Urothelium cell line (cell line): ENCODE results near the gene TNFRSF14.
"Not testable (repeated sequence)": the region's sequence is repeated elsewhere in the genome, so short reads cannot be mapped to it uniquely, and the experiment has no call there.

ENCODE experiments used
- DNase-seq: peaks from one replicate; pipeline ENCODE4 v3.0.0; 2011; ENCODE audit warnings: low spot score, mixed read lengths
- FAIRE-seq: peaks from 2 replicates; lab custom pipeline; 2011; peaks lifted over from hg19 to GRCh38; lab: Jason Lieb, UNC

Gene TNFRSF14

GRCh38 chr1:2566101-2567045, 10.2 kb downstream of the TNFRSF14 start:
- DNase-seq (no peak), FAIRE-seq (no peak)

GRCh38 chr1:2567083-2567679, 11.0 kb downstream of the TNFRSF14 start:
- no peak for DNase-seq

GRCh38 chr1:2568187-2568816, 12.1 kb downstream of the TNFRSF14 start:
- not testable (repeated sequence) for FAIRE-seq, DNase-seq

More at GRCh38 chr1:2567083-2567679, 11.0 kb downstream of the TNFRSF14 start:
- no peak for FAIRE-seq

- no peak for FAIRE-seq
Observed at GRCh38 chr1:2569060-2569459, 12.9 kb downstream of the TNFRSF14 start.

GRCh38 chr1:2569703-2570102, 13.5 kb downstream of the TNFRSF14 start:
- FAIRE-seq, DNase-seq: not testable (repeated sequence)

More at GRCh38 chr1:2569060-2569459, 12.9 kb downstream of the TNFRSF14 start:
- DNase-seq, result no peak

GRCh38 chr1:2570332-2570731, 14.2 kb downstream of the TNFRSF14 start:
- DNase-seq (no peak), FAIRE-seq (no peak)

- DNase-seq (no peak), FAIRE-seq (no peak)
Observed at GRCh38 chr1:2571348-2571747, 15.2 kb downstream of the TNFRSF14 start.

GRCh38 chr1:2573250-2573920, 17.2 kb downstream of the TNFRSF14 start:
- no peak for FAIRE-seq
- DNase-seq, result no peak

- no peak for DNase-seq
- no peak for FAIRE-seq
Observed at GRCh38 chr1:2574350-2574749, 18.2 kb downstream of the TNFRSF14 start.

GRCh38 chr1:2575801-2576663, 19.9 kb downstream of the TNFRSF14 start:
- DNase-seq, result no peak
- no peak for FAIRE-seq

- not testable (repeated sequence) for FAIRE-seq, DNase-seq
Observed at GRCh38 chr1:2577565-2578075, 21.4 kb downstream of the TNFRSF14 start.

- DNase-seq (no peak), FAIRE-seq (no peak)
Observed at GRCh38 chr1:2578758-2579118, 22.6 kb downstream of the TNFRSF14 start.

- DNase-seq (no peak), FAIRE-seq (no peak)
Observed at GRCh38 chr1:2580691-2581090, 24.5 kb downstream of the TNFRSF14 start.

GRCh38 chr1:2582391-2582790, 26.2 kb downstream of the TNFRSF14 start:
- no peak for FAIRE-seq

GRCh38 chr1:2583331-2583791, 27.2 kb downstream of the TNFRSF14 start:
- FAIRE-seq, result no peak
- DNase-seq, result no peak

More at GRCh38 chr1:2582391-2582790, 26.2 kb downstream of the TNFRSF14 start:
- no peak for DNase-seq

- DNase-seq (no peak), FAIRE-seq (no peak)
Observed at GRCh38 chr1:2583871-2584351, 27.7 kb downstream of the TNFRSF14 start.

- FAIRE-seq (no peak), DNase-seq (no peak)
Observed at GRCh38 chr1:2584686-2585317, 28.6 kb downstream of the TNFRSF14 start.

- FAIRE-seq (no peak), DNase-seq (peak; percentile 35)
Observed at GRCh38 chr1:2585318-2586092, 29.3 kb downstream of the TNFRSF14 start.
